Astrocyte of the cerebellum (primary cell): ENCODE results near the gene NIBAN1.
A peak's percentile ranks its signal among the peaks of the same experiment; 100 is the strongest.

Experiments used
- DNase-seq: peaks from one replicate; pipeline ENCODE4 v3.0.0-alpha.2; 2011; ENCODE audit warnings: low read depth
- H3K4me3 ChIP-seq: 2 replicates; pipeline ENCODE4 v1.5.1; 2011; ENCODE audit warnings: mild to moderate bottlenecking, low read depth, low read length, moderate library complexity
- CTCF ChIP-seq: IDR thresholded peaks from 2 replicates; pipeline ENCODE4 v1.5.1; 2012; ENCODE audit warnings: low read length, low read depth, moderate library complexity, mild to moderate bottlenecking; ENCODE audit errors: missing control alignments
- in situ Hi-C: cut with HindIII; loops from 2 replicates; pipeline ENCODE4 v1.10.0; 2017; ENCODE audit warnings: low sequenced_read_pairs

The NIBAN1 gene

GRCh38 chr1:184988506-184988905, 14.2 kb upstream of the NIBAN1 start:
- TF ChIP-seq CTCF = no peak
- no peak overlapping the region for H3K4me3 ChIP-seq
- DNase-seq = no peak
- in situ Hi-C loops = loop anchor here (25.0 kb wide), 1 partner anchor 176 kb away; no protein-coding TSS in a partner anchor

DNA sequence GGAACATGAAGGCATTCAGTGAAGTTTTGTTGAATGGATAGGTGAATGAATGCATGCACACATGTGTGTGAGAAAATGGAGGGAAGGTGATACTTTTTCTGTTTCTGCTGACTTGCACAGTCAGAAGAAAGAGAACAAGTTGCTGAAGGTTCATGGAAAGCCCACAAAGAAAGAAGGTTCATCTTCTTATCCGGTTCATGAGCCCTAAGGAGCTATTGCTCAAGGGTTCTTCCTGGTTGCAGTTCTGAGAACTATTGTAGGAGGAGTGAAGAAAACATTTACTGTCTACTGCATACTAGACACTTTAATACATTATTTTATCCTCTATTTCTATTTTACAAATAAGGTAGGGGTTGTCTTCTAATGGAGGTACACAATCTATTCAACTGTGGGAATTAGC, 13.4 kb upstream of the NIBAN1 start:
- in situ Hi-C loops = loop anchor here (25.0 kb wide), 1 partner anchor 175 kb away; no protein-coding TSS in a partner anchor
- DNase-seq = no peak
- H3K4me3 ChIP-seq = no peak overlapping the region
- TF ChIP-seq CTCF = no peak

DNA sequence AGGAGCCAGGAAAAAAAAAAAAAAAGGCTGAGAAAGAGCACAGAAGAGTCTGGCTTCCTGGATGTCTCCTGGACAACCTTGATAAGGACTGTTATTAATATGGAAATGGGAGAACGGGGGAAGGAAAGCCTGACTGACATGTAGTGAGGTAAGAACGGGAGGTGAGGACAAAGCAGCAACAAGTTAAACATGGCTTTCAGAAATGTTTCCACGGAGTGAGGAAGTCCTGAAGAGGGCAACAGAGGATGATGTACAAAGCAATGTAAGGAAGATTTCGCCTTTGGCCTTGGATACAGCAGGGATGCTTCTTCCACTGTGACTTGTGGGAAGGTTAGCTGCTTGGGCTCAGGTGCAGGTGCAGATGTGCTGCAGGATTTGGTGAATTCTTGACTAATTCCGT, 11.9 kb upstream of the NIBAN1 start:
- TF ChIP-seq CTCF = peak; percentile 43
- no peak for DNase-seq
- in situ Hi-C loops = loop anchor here (25.0 kb wide), 1 partner anchor 174 kb away; no protein-coding TSS in a partner anchor
- H3K4me3 ChIP-seq = no peak overlapping the region

GRCh38 chr1:184982002-184982954, 8.0 kb upstream of the NIBAN1 start:
- TF ChIP-seq CTCF = peak; percentile 90
- no peak for DNase-seq
- H3K4me3 ChIP-seq = no peak overlapping the region
- in situ Hi-C loops = loop anchor here (25.0 kb wide), 1 partner anchor 170 kb away; no protein-coding TSS in a partner anchor

GRCh38 chr1:184980726-184981125, 6.4 kb upstream of the NIBAN1 start:
- H3K4me3 ChIP-seq = no peak overlapping the region
- TF ChIP-seq CTCF = no peak
- in situ Hi-C loops = loop anchor here (25.0 kb wide), 1 partner anchor 168 kb away; no protein-coding TSS in a partner anchor
- no peak for DNase-seq

DNA sequence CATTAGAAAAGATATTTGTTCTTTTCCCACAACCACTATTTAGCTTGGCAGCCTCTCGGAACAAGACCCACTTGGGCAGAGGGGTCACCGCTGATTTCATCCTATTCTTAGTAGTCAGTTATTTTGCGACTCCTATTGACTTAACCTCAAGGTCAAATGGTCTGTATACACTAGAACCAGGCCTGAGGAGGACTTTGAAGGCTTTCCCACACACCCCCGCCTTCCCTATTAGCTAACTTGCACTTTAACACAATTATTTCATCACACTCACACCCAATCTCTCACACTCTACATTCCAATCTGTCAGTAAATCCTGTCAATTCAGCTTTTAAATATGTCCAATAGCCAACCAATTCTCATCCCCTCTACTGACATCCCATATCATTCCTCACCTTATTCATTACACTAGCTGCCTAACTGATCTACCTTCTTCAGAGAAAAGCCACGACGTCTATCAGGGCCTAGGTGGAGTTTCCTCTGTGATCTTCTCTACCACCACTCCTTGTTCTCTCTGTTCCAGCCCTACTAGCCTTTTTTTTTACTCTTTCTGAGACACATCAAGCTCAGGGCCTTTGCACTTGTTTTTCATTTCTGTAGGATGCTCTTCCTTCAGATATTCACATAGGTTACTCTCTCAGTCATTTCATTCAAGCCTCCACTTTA, 1.0 kb upstream of the NIBAN1 start:
- in situ Hi-C loops = loop anchor here (25.0 kb wide), 1 partner anchor 163 kb away; no protein-coding TSS in a partner anchor
- no peak for DNase-seq
- H3K4me3 ChIP-seq = no peak overlapping the region

More for the DNA sequence above, 1.0 kb upstream of the NIBAN1 start:
- no peak for TF ChIP-seq CTCF
